Measurements from ENCODE around the gene TBC1D25.

The TBC1D25 gene

DNA sequence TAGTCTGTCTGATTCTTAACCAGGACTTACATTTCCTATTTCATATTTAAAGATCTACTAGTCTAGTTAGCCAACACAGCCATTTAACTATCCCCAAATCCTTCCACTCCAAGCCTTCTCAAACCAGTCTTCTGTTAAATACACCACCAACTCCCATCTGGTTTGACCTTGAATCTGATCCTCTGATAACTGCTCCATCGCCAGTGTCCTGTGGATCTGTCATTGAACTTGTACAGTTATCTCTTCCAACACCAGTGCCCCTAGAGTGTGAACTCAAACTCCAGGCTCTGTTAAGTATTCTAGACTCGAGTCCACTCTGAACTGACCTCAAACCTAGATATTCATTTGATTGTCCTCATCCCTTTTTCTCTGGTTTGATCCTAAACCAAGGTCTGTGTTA, 72.2 kb downstream of the TBC1D25 start:
- no peak for DNase-seq
